Activated CD8-positive, alpha-beta T cell treated with anti-CD3 and anti-CD28 coated beads for 36 hours (primary cell): Measurements from ENCODE around the gene ZC3H8. TPM values are rescaled to one million over a fixed set of nuclear protein-coding genes. Genes with fewer than 3 reads are reported as not detected.

Experiments used
- ATAC-seq: fragments of 200-7000 bp; cut with Tn5 transposase; one replicate; pipeline ENCODE4 v1.10.0; 2021; ENCODE audit warnings: mild to moderate bottlenecking, moderate library complexity
- CTCF ChIA-PET: fragments of 350-600 bp; sonication (Branson Sonifier 250); formaldehyde crosslinking; loops from one replicate; lab custom pipeline; 2021; ENCODE audit warnings: antibody characterized with exemption; lab: Charles Lee
- POLR2A ChIA-PET: fragments of 350-600 bp; sonication (Branson Sonifier 250); formaldehyde crosslinking; loops from one replicate; lab custom pipeline; 2021; ENCODE audit warnings: antibody characterized with exemption; lab: Charles Lee
- DNase-seq: peaks from one replicate; pipeline ENCODE4 v3.0.0-alpha.2; 2020
- H3K27ac Mint-ChIP-seq: one replicate; pipeline ENCODE4 v1.8.0; 2021; ENCODE audit warnings: mild to moderate bottlenecking, mixed read lengths
- H3K27me3 Mint-ChIP-seq: one replicate; pipeline ENCODE4 v1.8.0; 2021; ENCODE audit warnings: mixed read lengths
- H3K36me3 Mint-ChIP-seq: one replicate; pipeline ENCODE4 v1.8.0; 2021; ENCODE audit warnings: low read depth, mixed read lengths
- H3K4me1 Mint-ChIP-seq: one replicate; pipeline ENCODE4 v1.8.0; 2021; ENCODE audit warnings: low read depth, mixed read lengths
- H3K4me3 Mint-ChIP-seq: one replicate; pipeline ENCODE4 v1.8.0; 2021; ENCODE audit warnings: mild to moderate bottlenecking, moderate library complexity, mixed read lengths
- H3K9me3 Mint-ChIP-seq: one replicate; pipeline ENCODE4 v1.8.0; 2021; ENCODE audit warnings: mixed read lengths
- CTCF ChIP-seq: fragments of 200-600 bp; IDR thresholded peaks from one replicate; pipeline ENCODE4 v1.8.0; 2022; ENCODE audit warnings: antibody characterized with exemption, mild to moderate bottlenecking
- intact Hi-C: fragments of 100-400 bp; cut with micrococcal nuclease; formaldehyde crosslinking; loops from one replicate; pipeline ENCODE4 v1.10.0; 2022
- total RNA-seq, 2 experiments: library from RNA; stranded (reverse); gene quantifications; one replicate each; pipeline ENCODE4 v1.2.3, GENCODE V29; 2021

The ZC3H8 gene
- total RNA-seq, 2 experiments from 2014 or later = 16.7 to 22.1 TPM

- Mint-ChIP-seq H3K4me3 (no peak overlapping the region), H3K36me3 (no peaks in the 10 kb centered on the region), H3K27me3 (no peaks in the 10 kb centered on the region), H3K9me3 (no peaks in the 10 kb centered on the region), H3K4me1 (peaks cover 7% of the 10 kb centered on the region), H3K27ac (no peak overlapping the region)
- ChIA-PET POLR2A (interaction anchor here (1.5 kb wide), 1 partner anchor 10 kb away, joined by 4 read pairs; no protein-coding TSS in a partner anchor), CTCF (interaction anchor here (1.7 kb wide), 1 partner anchor 17 kb away, joined by 4 read pairs; no protein-coding TSS in a partner anchor)
- no peak for TF ChIP-seq CTCF
- DNase-seq = no peak
- intact Hi-C loops = no loop called here
- ATAC-seq = no peak
Observed at GRCh38 chr2:112163541-112163981, 91.3 kb downstream of the ZC3H8 start.

- POLR2A ChIA-PET = interaction anchor here (1.5 kb wide), 1 partner anchor 11 kb away, joined by 4 read pairs; no protein-coding TSS in a partner anchor
- Mint-ChIP-seq H3K27me3 (no peaks in the 10 kb centered on the region), H3K27ac (no peak overlapping the region), H3K4me3 (no peak overlapping the region), H3K36me3 (no peaks in the 10 kb centered on the region), H3K9me3 (no peaks in the 10 kb centered on the region), H3K4me1 (peaks cover 5% of the 10 kb centered on the region)
- intact Hi-C loops = no loop called here
- no peak for TF ChIP-seq CTCF
- DNase-seq = no peak
- CTCF ChIA-PET = interaction anchor here (0.6 to 1.7 kb wide), 2 partner anchors 17 to 80 kb away, joined by 3 to 4 read pairs; no protein-coding TSS in a partner anchor
- ATAC-seq = no peak
Observed at GRCh38 chr2:112162956-112163355, 91.9 kb downstream of the ZC3H8 start.

GRCh38 chr2:112162341-112162740 is 92.5 kb downstream of the ZC3H8 start:
- no peak overlapping the region for H3K4me3 Mint-ChIP-seq
- DNase-seq (no peak), ATAC-seq (no peak)
- CTCF ChIA-PET = interaction anchor here (1.7 kb wide), 1 partner anchor 18 kb away, joined by 4 read pairs; no protein-coding TSS in a partner anchor
- H3K36me3 Mint-ChIP-seq = no peaks in the 10 kb centered on the region
- TF ChIP-seq CTCF = no peak
- peaks cover 7% of the 10 kb centered on the region for H3K4me1 Mint-ChIP-seq
- H3K27me3 Mint-ChIP-seq = no peaks in the 10 kb centered on the region
- no peak overlapping the region for H3K27ac Mint-ChIP-seq
- intact Hi-C loops = no loop called here
- POLR2A ChIA-PET = interaction anchor here (1.5 kb wide), 1 partner anchor 11 kb away, joined by 4 read pairs; no protein-coding TSS in a partner anchor
- H3K9me3 Mint-ChIP-seq = no peaks in the 10 kb centered on the region

Other genes with a start within 250 kb of the ZC3H8 start
- 10 to 100 TPM; 11.4 to 12.2 TPM for gene TMEM87B, start 199.8 kb downstream of the ZC3H8 start, total RNA-seq
- gene FBLN7, start 116.7 kb downstream of the ZC3H8 start, total RNA-seq = 1 to 10 TPM; 7.4 to 7.9 TPM
- gene ZC3H6, start 20.6 kb upstream of the ZC3H8 start, total RNA-seq = 10 to 100 TPM; 16.9 to 17.6 TPM
- gene RGPD8, start 178.6 kb upstream of the ZC3H8 start, total RNA-seq = 10 to 100 TPM; 13.5 to 13.6 TPM
- 10 to 100 TPM; 29.2 to 29.6 TPM for gene TTL, start 227.1 kb upstream of the ZC3H8 start, total RNA-seq